Esophagus squamous epithelium (tissue), 4 donors: Measurements from ENCODE around the gene DLG2.

ENCODE experiments used
- CTCF ChIP-seq, 6 experiments: fragments of 450-650 bp in 4 of 6; fragments of 200-600 bp in 2 of 6; sonication (generic) in 2 of 6; IDR thresholded peaks; one replicate each; pipeline ENCODE4 v1.5.1; 2016 to 2019; ENCODE audit warnings: antibody characterized with exemption in 6 of 6, mild to moderate bottlenecking in 4 of 6, moderate library complexity in 4 of 6
- POLR2A ChIP-seq, 4 donors: fragments of 450-650 bp; IDR thresholded peaks; one replicate each; pipeline ENCODE4 v1.6.1; 2017; ENCODE audit warnings: antibody characterized with exemption in 4 of 4, mild to moderate bottlenecking in 4 of 4, moderate library complexity in 3 of 4

GRCh38 chr11:85379066-85379465 is 248.1 kb downstream of the DLG2 start:
- no peak for TF ChIP-seq CTCF (IDR thresholded peaks at IDR 0.05)
- TF ChIP-seq POLR2A (IDR thresholded peaks at IDR 0.05): no peak
